GM18505 (cell line): Measurements from ENCODE around the gene VAV2.

ENCODE experiments used
- ATAC-seq: cut with Tn5 transposase; IDR thresholded peaks from one replicate; pipeline ENCODE4 v1.9.1; 2021; ENCODE audit not compliant: unreplicated experiment
- POLR2A ChIP-seq: IDR thresholded peaks from 4 replicates; pipeline ENCODE4 v1.6.1; 2011; ENCODE audit warnings: borderline replicate concordance; ENCODE audit not compliant: insufficient read depth, insufficient read length; ENCODE audit errors: extremely low read depth

Gene VAV2

DNA sequence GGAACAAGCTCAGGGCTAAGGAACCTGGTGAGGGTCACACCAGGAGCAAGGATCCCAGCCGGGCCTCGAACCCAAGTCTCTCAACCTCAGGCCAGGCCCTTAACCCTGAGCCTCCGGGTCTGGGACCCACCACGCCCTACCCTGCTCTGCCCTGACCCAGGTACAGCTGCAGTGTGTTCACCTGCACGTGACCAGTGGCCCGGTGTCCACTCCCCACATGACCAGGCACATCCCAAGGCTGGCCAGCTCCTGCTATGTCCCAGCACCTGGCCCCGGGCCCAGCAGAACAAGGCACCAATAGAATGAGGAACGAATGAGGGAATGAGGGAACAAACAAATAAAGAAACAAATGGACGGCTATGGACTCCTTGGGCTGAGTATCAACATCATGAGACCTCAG is 142.0 kb downstream of the VAV2 start:
- no peak for ATAC-seq
- TF ChIP-seq POLR2A: no peak

DNA sequence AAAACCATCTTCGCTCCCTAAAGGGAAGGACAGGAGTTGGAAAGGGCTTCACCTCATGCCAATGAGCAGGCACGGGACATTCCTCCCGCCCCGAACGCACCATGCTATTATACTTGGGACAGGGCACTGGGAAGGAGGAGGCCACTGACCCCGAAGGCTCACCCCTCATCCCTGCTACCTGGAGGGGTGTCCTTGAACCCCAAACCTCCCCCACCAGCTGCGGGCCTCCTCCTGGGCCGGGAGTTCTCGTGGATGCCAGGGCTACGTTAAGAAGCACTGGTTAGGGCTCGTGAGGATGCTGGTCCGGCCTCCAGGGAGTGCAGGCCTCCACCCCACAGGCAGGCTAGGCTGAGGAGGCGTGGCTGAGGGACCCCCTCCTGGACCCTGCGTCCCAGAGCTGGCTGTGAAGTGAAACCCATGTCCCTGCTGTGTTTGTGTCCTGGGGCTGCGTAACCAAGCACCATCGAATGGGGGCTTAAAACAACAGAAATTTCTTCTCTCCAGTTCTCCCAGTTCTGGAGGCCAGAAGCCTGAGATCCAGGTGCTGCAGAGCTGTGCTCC is 142.9 kb downstream of the VAV2 start:
- TF ChIP-seq POLR2A: no peak
- ATAC-seq: no peak

DNA sequence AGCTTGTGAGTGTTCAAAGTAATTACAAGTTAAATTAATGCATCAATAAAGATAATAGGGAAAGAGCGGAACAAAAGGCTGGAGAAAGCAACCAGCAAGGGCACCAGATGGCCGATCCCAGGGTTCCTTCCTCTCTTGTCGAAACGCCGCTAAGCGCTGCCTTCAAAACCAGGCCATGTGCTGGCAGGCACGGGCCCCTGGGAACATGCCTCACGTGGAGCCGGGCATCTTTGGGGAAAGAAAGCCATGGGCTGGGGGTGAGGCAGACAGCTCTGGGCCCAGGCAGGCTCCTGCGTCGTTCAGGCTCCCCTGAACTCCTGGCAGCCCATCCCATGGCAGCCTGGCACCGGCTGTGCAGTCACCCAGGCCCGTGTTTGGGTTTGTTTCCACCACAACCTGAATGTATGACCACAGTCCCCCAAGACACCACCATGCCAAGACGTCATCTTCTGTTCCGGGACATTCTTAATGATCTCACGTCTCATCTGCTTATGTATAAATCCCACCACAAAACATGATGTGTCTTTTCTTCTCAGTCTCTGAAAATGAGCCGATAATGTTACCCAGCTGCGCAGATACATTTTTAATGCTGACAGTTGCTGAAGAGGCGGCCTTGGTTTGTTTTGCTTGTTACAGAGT is 143.5 kb downstream of the VAV2 start:
- ATAC-seq: no peak
- no peak for TF ChIP-seq POLR2A

DNA sequence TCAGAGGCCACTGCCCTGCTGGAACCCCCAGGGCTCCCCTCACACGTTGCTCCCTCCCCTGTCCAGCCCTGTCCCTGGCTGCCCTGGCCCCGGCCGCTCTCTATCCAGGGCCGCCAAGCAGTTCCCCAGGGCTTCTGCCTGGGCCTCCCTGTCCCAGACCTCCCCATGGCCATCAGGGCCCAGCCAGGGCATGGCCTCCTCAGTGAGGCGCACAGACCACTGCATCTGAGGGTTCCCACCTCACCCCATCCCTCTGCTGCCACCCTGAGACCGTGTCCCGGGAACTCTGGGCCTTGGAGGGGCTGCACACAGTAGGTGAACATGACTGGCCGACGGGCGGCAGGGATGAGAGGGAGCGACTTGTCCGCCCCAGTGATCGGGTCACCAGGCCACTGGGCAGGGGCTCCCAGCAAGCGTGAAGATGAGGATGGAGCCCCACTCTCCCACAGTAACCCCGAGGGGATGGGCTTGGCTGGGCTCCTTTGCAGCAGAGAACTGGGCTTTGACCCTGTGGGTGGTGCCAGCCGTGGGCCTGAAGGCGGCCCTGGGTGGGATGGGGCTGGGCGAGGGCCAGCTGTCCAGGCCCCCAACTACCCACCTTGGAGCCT is 145.5 kb downstream of the VAV2 start:
- no peak for TF ChIP-seq POLR2A
- ATAC-seq: no peak

DNA sequence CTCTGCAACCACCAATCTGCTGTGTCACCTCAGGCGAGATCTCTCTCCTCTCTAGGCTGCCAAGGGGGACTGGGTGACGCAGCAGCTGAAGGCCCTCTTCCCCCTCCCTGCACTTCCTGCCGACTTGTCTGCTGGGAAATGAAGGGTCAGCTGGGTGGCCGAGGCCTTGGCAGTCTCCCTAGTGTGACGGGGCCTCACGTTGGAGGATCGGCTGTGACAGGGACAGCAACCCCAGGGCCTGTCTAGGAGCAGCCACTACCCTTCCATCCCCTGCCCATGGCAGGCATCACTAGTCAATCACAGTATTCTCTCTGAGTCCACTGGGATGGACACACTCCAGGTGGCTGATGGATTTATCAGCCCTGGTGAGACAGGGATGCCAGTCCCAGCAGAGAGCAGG is 146.7 kb downstream of the VAV2 start:
- ATAC-seq: no peak

DNA sequence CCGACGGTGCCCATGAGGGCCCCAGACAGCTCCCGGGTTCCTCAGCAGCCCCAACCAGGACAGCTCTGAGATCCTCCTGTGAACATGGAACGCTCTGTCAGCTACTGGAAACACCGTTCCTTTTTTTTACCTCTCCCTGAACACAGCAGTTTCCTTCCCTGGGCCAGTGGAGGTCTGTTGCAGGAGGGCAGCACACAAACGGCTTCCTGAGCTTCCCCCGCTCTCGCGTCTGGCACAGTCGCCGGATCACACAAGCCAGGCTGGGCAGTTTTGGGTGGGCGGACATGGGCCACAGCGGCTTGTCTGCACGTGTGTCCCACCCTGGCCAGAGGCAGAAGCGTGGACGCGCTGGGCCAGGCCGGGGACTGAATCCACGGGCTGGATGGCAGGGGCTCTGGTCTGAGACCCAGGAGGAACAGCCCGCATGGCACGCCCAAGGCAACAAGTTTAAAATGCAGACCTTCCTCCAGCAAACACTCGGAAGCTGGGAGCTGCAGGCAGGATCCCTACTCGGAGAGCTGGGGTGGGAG is 147.2 kb downstream of the VAV2 start:
- no peak for TF ChIP-seq POLR2A
- ATAC-seq: no peak

More for the DNA sequence above, 146.7 kb downstream of the VAV2 start:
- TF ChIP-seq POLR2A: no peak

DNA sequence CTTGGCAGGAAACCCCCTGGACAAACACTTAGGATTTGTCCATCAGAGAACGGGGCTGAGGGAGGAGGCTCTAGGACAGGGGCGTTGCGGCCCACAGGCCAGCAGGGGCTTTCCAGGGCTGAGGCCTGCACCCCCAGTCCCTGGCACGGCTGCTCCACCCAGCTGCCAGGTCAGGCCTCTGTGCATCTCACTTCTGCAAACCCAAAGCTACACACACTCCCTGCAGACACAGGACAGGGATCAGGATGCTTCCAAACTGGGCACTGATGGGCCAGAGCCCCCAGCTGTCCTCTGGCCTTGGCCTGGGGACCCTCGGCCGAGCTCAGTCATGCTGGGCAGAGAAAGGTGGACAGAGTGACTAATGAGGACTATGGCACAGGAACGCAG is 147.7 kb downstream of the VAV2 start:
- TF ChIP-seq POLR2A: no peak
- ATAC-seq: no peak

DNA sequence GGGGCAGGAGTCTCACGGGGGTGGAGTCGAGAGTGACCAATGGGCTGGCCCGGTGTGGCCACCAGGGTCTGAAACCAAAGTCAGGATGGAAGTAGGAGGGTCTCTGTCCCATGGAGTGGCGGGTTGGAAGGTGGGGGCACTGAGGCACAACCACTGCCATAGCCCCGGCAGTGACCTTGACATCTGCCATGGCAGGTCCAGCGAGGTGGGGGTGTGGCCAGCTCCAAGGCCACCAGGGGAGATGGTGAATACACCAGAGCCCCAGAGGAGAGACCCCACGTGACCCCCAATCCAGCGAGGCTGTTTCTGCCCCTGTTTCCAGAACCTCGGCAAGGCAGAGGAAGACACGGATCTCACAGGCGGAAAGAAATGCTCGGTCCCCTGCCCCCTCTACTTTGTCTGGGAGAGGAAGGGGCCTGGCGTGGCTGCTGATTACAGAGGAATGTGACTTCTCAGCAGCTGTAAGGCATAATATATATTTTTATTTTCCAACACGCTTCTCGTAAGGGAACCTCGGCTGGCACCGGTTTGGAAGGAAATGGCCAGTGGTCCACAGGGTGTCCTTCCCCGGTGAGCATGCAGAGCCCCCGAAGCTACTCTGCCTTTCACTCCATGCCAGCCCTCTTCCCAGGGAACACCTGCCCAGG is 148.2 kb downstream of the VAV2 start:
- no peak for TF ChIP-seq POLR2A
- no peak for ATAC-seq

DNA sequence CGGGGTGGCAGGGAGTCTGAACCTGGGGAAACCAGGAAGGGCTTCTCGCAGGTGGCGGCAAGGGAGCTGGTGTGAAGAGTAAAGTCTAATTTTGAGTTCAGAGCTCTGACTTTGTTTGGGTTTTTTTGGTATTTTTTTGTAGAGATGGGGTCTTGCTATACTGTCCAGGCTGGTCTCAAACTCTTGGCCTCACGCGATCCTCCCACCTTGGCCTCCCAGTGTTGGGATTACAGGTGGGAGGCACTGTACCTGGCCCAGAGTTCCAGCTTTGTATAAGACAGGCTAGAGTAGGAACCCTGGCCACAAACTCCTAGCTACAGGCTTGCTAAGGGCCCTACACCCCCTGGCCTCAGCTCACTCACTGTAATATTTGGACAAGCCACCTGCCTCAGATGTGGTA is 148.9 kb downstream of the VAV2 start:
- ATAC-seq: no peak
- TF ChIP-seq POLR2A: no peak

DNA sequence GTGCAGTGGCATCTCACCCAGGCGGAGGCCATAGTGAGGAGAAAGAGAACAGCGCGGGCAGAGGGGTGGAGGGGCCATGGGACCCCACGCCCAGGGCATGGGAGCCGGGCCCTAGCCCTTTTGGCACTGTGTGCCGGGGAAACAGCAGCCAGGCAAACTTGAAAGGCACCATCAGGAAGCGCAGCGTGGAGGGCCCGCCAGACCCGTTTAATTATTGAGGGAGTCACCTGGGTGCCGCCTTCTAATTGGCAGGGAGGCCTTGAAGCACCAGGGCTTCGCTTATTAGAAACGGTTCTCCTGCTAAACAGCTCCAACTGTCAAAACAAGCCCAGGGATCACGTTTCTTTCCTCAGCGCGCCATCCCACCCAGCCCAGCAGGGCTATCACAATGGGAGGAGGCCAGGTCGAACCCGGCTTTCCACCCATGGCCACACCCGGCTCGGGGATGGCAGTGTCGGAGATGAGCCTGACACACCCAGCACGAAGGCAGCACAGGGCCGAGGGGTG is 149.3 kb downstream of the VAV2 start:
- no peak for TF ChIP-seq POLR2A
- ATAC-seq: no peak

DNA sequence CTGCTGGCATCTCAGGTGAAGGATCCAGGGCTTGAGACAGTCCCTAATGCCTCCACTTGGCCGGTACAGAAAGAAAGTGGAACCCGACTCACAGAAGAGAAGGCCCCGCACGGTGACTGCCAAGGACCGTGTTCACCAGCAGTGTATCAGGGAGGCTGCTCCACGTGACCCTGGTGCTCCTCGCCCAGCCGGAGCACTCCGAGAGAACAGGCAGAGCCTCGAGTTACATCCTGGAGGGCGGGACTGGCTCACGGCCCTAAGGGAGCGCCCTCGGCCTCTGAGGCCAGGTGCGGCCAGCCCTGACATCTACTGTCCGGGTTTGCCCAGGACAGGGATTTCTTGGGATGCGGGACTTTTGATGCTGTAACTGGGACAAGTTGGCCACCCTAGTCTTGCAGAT is 149.9 kb downstream of the VAV2 start:
- no peak for ATAC-seq
- no peak for TF ChIP-seq POLR2A

DNA sequence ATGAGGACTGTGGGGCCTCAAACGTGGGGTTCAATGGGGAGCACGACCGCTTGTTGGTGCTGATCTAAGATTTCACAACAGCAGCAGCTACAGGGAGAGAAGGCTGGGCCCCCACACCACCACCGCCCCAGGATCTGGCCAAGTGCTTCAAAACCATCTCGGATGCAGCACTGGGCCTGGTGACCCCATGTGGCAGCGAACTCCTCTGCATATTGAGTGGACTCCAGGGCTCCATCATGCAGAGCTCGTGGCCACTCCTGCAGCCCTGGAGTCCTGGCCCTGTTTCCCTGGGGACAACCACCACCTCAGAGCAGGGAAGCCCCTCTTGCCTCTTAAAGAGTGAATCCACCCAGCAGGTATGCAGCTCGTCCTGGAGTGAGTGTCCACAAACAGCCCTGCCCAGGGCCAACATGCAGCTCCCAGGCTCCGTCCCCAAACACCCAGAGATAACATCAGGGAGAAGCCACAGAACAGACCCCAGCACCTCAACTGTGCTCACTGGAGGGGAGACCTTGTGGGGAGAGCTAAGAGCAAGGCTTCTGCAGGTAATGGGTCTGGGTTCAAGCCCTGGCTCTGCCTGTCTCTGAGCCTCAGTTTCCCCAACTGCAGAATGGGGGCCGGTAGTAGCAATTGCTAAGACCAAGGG is 150.8 kb downstream of the VAV2 start:
- TF ChIP-seq POLR2A: no peak
- no peak for ATAC-seq

DNA sequence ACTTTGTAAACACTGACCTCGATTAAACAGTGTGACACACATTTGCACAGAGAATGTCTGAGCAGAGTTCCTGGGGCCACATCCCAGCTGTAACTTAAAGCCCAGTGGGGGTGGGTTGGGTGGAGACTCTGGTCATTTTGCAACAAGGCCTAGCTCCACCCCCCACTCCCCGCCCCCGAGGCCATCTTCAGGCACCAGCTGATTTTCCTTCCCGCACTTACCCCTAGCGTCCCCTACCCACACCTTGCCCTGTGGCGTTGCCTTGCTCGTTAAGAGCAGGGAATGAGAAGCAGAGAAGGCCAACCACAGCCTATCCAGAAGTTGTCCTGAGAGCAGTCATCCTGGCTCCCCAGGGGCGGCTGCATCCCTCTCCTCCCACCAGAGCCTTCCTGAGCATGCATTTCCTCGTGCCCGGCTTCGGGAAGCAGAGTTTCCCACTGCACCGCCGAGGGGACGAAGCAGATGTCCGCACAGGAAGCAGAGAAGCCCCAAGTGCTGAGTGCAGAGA is 152.2 kb downstream of the VAV2 start:
- ATAC-seq: no peak
- no peak for TF ChIP-seq POLR2A
